ENCODE results near the gene INSM1.

INSM1 gene

DNA sequence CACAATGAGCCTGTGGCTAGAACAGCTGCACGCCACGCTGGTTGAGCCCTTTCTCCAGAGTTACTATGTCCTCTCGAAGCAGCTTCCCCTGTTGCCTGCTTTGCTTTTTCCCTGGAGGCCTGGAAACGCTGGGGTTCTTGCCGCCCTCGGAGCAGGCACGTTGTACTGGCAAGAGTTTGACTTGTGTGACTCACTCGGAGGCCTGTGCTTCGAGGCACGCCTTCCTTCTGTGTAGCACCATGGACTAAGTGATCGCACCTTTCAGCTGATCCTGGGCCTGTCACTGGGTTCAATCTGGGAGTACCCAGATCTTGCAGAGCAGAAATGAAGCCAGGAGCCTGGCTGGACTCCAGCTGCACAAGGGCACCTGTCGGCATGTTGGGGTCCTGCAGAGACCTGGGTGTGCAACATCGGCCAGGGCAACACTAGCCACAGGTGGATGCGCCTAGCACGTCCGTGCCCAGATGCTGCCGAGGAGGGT is 5.2 kb downstream of the INSM1 start:
- H3K27ac ChIP-seq = no peak overlapping the region
- TF ChIP-seq, protein P1, sequence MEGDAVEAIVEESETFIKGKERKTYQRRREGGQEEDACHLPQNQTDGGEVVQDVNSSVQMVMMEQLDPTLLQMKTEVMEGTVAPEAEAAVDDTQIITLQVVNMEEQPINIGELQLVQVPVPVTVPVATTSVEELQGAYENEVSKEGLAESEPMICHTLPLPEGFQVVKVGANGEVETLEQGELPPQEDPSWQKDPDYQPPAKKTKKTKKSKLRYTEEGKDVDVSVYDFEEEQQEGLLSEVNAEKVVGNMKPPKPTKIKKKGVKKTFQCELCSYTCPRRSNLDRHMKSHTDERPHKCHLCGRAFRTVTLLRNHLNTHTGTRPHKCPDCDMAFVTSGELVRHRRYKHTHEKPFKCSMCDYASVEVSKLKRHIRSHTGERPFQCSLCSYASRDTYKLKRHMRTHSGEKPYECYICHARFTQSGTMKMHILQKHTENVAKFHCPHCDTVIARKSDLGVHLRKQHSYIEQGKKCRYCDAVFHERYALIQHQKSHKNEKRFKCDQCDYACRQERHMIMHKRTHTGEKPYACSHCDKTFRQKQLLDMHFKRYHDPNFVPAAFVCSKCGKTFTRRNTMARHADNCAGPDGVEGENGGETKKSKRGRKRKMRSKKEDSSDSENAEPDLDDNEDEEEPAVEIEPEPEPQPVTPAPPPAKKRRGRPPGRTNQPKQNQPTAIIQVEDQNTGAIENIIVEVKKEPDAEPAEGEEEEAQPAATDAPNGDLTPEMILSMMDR (conservative IDR thresholded peaks at IDR 0.05) = no peak

DNA sequence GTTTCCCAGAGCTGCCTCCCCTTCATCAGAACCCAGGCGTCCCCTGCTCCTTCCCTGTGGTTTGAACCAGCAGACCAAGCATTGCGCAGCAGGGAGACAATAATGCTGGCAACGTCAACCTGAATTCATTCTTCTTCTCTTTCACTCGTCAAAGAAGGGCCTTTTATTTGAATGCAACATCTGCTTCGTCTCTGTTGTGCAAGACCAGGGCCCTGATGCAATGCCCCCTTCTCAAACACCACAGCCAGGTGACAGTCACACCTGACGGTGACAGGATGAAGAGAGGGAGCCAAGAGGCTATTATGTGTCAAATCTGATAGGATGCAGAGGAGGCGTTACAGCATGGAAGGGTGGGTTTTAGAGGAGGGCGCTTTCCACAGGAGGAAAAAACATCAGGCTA is 8.0 kb downstream of the INSM1 start:
- TF ChIP-seq, protein P1 (conservative IDR thresholded peaks at IDR 0.05) = no peak

DNA sequence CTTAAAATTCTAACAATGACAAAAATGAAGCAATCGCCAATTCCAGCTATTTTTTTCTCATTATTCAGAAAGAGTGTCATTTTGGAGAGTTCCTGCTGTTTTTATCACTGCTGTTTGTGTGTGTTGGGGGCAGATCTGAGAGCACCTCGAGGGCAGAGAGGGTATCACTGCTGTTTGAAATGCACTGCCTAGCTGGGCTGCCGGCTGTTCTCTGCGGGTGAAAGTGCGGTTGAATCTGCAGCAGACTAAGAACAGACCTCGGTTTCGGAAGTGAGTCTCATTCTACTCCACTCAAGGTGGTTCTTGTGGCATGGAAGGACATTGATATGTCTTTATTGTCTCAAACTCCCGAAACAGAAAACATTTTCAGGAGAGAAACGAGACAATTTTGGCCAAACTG is 18.3 kb downstream of the INSM1 start:
- TF ChIP-seq, protein P1 (conservative IDR thresholded peaks at IDR 0.05) = no peak
- no peak overlapping the region for H3K27ac ChIP-seq

More for the DNA sequence above, 8.0 kb downstream of the INSM1 start:
- H3K27ac ChIP-seq = no peak overlapping the region

DNA sequence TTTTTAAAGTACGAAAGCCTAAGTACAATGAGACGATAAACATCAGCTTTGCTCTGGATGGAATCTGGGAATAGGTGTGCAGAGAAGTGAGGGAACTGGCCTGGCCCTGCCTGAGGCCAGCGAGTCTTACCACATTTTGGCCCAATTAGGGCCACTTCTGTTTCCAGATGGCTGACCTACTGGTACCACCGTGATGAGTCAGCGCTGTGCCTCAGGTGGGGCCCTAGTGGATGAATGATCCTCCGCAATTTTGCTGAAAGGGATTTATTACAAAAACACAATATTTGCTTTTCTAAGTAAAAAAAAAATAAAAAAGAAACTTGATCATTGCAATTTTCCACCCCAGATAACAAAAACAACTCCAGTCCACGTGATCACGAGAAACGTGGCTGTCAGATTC is 22.5 kb downstream of the INSM1 start:
- H3K27ac ChIP-seq = no peak overlapping the region
- TF ChIP-seq, protein P1 (conservative IDR thresholded peaks at IDR 0.05) = no peak

DNA sequence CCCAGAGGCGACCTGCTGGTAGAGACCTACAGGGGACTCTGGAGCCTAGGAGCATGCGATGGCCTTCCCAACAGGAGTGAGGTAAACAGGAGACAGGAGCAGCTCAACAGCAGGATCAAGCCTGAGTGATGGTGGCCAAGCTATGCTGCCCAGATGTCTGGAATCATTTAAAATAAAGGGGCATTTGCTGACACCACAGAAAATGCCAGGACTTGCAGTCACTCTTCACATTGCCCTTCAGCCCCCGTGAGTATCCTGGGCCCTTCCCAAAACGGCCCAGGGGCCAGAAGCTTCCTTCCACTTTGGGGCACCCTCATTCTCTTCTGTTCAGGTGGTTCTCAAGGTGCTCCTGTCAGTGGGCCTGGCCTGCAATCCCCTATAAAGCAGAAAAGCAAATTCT is 23.2 kb downstream of the INSM1 start:
- no peak overlapping the region for H3K27ac ChIP-seq
- TF ChIP-seq, protein P1 (conservative IDR thresholded peaks at IDR 0.05) = no peak

DNA sequence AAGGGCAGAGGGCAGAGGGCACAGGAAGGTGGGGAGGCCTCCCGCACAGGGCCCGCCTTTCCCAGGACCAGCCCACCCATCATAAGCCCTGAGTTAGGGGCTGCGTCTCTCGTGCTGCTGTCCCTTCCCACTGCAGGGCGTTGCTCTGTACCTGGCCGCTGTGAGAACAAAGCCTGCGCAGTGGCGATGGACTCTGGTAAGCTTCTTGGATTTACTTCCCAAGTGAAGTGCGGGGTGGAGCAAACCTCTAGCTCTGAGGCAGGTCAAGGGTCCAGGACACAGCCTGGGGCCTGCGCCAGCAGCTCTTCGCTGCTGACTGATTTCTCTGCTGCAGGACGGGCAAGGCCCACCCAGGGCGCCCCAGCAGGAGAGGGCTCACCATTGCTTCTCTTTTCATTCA is 23.9 kb downstream of the INSM1 start:
- TF ChIP-seq, protein P1 (conservative IDR thresholded peaks at IDR 0.05) = no peak
- no peak overlapping the region for H3K27ac ChIP-seq

DNA sequence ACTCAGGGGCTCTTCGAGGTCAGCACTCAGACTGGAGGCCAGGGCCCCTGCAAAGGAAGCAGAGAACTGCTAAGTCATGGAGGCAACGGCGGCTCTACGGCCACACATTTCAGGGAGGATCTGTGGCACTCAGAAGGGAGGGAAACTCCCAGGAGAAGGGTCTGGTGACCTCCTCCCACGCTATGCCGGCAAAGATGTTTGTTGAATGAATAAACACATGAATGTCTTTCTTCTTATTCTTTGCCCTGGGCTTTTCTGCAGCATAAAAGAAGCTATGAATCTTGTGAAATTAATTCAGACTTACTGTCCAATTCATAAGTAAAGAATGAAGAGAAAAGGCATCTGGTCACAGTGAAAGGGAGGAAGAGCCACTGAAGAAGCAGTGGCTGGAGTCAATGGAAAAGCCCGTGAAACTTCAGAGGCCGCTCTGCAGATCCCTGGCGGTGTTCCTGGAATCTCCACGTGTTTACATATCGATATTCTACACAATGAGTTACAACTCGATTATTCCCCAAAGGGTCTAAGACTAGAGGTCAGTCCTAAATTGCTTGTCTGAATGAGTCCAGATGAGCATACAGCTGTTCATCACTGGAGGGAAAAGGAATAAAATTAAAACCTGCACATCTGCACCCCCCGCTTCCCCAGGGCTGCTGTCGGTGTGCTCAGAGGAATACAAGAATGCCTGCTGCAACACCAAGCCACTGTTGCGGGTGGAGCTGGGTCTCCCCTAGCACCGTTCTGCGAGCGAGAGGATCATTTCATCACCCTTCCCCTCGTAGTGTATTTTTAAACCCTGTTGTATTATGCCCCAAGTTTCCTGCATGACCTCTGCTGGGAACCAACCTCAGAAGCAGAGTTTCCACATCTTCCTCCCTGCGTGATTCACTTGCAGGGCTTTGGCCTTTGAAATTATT is 25.6 kb downstream of the INSM1 start:
- TF ChIP-seq, protein P1 (conservative IDR thresholded peaks at IDR 0.05) = no peak
- no peak overlapping the region for H3K27ac ChIP-seq

All from VCaP (cell line).